Ovary (tissue), 9 donors: ENCODE data around the gene IL6R. TPM values are rescaled to one million over a fixed set of nuclear protein-coding genes. Genes with fewer than 3 reads are reported as not detected.

Experiments
- DNase-seq, 5 donors: peaks; one replicate each; pipeline ENCODE4 v3.0.0-alpha.2; 2019 to 2020
- H3K27ac ChIP-seq, 2 donors: fragments of 200-600 bp; one replicate each; pipeline versions ENCODE4 v1.5.1 to v1.8.0; 2019 to 2022
- H3K27me3 ChIP-seq: fragments of 200-600 bp; one replicate; pipeline ENCODE4 v1.8.0; 2022
- H3K36me3 ChIP-seq: fragments of 200-600 bp; sonication (generic); one replicate; pipeline ENCODE4 v1.5.1; 2019
- H3K4me1 ChIP-seq: one replicate; pipeline ENCODE4 v1.8.1; 2013; ENCODE audit warnings: mild to moderate bottlenecking, moderate library complexity; ENCODE audit not compliant: insufficient read depth
- H3K4me3 ChIP-seq: fragments of 200-600 bp; sonication (generic); one replicate; pipeline ENCODE4 v1.5.1; 2017
- H3K9me3 ChIP-seq, 2 donors: fragments of 200-600 bp in 1 of 2; sonication (generic) in 1 of 2; one replicate each; pipeline versions ENCODE4 v1.5.1 to v1.8.1; 2013 to 2019; ENCODE audit warnings: mild to moderate bottlenecking in 1 of 2, moderate library complexity in 1 of 2
- EP300 ChIP-seq: sonication (generic); formaldehyde crosslinking; IDR thresholded peaks from one replicate; pipeline ENCODE4 v1.6.1; 2017; ENCODE audit warnings: antibody characterized with exemption
- POLR2A ChIP-seq: fragments of 450-650 bp; IDR thresholded peaks from one replicate; pipeline ENCODE4 v1.6.1; 2017; ENCODE audit warnings: antibody characterized with exemption, mild to moderate bottlenecking, moderate library complexity
- WGBS, 3 donors: extraction: QIAGEN DNeasy Blood & Tissue Kit in 1 of 3; methylation state at CpG; one replicate each; pipeline versions ENCODE4 v1.1.5 to v1.1.7; 2013 to 2017; 5-methylcytosine and 5-hydroxymethylcytosine counted together
- intact Hi-C, 4 donors: fragments of 100-400 bp; cut with DNase I; formaldehyde crosslinking; loops; one replicate each; pipeline versions ENCODE4 v1.11.0 to v1.15.1; 2022 to 2023
- polyA plus RNA-seq, 2 donors: library from polyadenylated mRNA; stranded (reverse); fragments of 200-250 nt in 1 of 2; fragments of 350-450 nt in 1 of 2; fragmentation: Illumina TruSeq in 1 of 2; extraction: RNeasy Lipid Tissue Mini Kit (QIAGEN cat#74804) in 1 of 2; gene quantifications; one replicate each; pipeline ENCODE4 v1.2.3, GENCODE V29; 2013 to 2014
- total RNA-seq, 7 donors: library from RNA; depleted of rRNA in 2 of 7; stranded (reverse); fragments of >200 nt in 2 of 7; fragmentation: NEBNext Ultra II Directional in 3 of 7; extraction: Animal tissue kit (Norgen Biotek cat#: 25700) in 3 of 7; gene quantifications; one replicate each; pipeline versions ENCODE4 v1.1.0 to v1.2.4, GENCODE V29; 2016 to 2023
- TF ChIP-seq, protein P1 (sequence below), 3 donors: fragments of 450-650 bp in 2 of 3; fragments of 200-600 bp in 1 of 3; IDR thresholded peaks; one replicate each; pipeline versions ENCODE4 v1.5.1 to v1.8.0; 2016 to 2022; ENCODE audit warnings: antibody characterized with exemption in 3 of 3, mild to moderate bottlenecking in 1 of 3
- donor health status: DM: no; HTN: no; CAD: no; lungs with moderate emphysema.
- donor health status: DM: no; HTN: no; CAD: no.
- donor health status: Bipolar disorder and iron deficiency.
- donor health status: DM: yes; HTN: yes; CAD: no.
- donor health status: DM: no; HTN: no; CAD: no.
- donor health status: DM: yes; HTN: yes; CAD: no.

Gene IL6R
- total and polyA plus RNA-seq, 9 donors, result 6.5 to 37.0 (median 12.2) TPM

DNA sequence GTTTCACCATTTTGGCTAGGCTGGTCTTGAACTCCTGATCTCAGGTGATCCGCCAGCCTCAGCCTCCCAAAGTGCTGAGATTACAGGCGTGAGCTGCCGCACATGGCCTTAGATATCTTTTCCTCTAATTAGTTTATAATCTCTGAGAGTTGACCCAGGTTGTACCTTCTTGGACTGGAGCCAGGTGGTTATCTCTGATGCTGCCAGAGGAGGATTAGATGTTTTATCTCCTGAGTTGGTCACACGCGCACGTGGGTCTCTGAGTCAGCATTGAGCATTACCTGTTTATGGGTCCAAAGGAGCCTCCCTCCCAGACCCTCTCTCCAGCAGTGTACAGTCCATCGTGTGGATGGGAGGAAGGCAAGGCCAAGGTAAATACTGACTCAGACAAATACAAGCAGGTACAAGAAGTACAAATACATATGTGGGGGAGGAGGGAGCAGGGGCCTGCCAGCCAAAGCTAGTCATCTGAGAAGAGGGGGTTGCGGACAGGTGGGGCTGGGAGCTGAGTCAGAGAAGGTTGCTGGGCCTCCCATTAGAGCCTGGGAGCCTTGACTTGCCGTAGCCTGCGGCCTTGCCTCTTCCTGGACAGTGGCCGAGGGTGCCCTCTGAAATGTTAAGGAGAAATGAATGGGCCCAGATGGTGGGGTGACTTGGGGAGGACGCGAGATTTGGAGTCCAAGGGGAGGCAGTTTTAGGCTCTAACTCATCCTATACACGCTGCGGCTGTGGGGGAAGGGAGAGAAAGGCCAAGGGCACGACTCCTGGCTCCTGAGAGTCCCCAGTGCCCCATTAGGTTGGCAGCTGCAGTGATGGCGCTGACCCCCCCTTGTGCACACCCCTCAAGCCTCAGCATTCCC lies 13.1 kb downstream of the IL6R start:
- Histone ChIP-seq H3K27ac (peak overlapping the region; percentile 73 to 97), H3K9me3 (no peaks in the 10 kb centered on the region)
- DNase-seq, result peak; percentile 47 to 62 (median 62)

DNA sequence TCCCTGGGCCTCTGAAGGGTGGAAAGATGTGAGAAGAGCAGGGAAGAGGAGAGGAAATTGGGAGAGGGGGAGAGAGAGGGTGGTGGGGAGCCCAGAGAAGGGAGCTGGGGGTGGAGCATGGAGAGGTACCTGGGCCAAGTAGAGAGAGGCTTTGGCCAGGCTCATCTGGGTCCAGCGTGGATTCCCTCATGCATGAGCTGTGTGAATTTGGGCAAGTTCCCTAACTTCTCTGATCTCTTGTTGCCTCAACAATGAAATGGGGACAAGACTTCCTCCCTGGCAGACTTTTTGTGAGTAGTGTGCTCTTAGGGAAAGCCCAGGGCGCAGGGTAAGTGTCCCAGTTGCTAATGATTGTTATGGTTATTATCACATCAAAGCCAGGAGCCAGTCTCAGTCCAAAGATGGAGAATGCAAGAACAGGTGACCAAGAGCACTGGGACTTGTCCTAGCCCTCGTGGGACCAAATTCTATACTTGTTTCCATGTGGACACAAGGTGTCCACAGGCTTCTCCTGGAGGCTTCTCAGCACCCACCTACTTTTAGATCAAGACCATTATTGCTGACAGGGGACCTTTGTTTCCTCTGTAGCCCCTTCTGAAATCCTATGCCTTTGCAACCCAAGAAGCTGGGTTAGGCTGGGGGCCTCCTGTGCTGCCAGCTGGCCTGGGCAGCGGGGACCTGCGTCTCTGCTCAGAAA lies 13.9 kb downstream of the IL6R start:
- TF ChIP-seq EP300 (no peak), POLR2A (no peak)
- TF ChIP-seq, protein P1, sequence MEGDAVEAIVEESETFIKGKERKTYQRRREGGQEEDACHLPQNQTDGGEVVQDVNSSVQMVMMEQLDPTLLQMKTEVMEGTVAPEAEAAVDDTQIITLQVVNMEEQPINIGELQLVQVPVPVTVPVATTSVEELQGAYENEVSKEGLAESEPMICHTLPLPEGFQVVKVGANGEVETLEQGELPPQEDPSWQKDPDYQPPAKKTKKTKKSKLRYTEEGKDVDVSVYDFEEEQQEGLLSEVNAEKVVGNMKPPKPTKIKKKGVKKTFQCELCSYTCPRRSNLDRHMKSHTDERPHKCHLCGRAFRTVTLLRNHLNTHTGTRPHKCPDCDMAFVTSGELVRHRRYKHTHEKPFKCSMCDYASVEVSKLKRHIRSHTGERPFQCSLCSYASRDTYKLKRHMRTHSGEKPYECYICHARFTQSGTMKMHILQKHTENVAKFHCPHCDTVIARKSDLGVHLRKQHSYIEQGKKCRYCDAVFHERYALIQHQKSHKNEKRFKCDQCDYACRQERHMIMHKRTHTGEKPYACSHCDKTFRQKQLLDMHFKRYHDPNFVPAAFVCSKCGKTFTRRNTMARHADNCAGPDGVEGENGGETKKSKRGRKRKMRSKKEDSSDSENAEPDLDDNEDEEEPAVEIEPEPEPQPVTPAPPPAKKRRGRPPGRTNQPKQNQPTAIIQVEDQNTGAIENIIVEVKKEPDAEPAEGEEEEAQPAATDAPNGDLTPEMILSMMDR (IDR thresholded peaks at IDR 0.05), result no peak
- H3K4me1 ChIP-seq, result peaks cover 29% of the 10 kb centered on the region
- H3K27ac ChIP-seq, result peak overlapping the region; percentile 73 to 97
- H3K36me3 ChIP-seq, result no peaks in the 10 kb centered on the region
- intact Hi-C loops, result no loop called here
- DNase-seq, result no peak
- WGBS, 3 donors, result 40 to 45% (median 43%) methylated on average over 5 of the region's 5 CpGs
- H3K9me3 ChIP-seq, result no peaks in the 10 kb centered on the region
- no peak overlapping the region for H3K4me3 ChIP-seq
- no peaks in the 10 kb centered on the region for H3K27me3 ChIP-seq

More for the DNA sequence above, 13.1 kb downstream of the IL6R start:
- TF ChIP-seq, protein P1 (IDR thresholded peaks at IDR 0.05), result no peak
- TF ChIP-seq EP300, result no peak
- no peak for TF ChIP-seq POLR2A
- H3K4me3 ChIP-seq, result no peak overlapping the region
- WGBS, 3 donors, result 78 to 81% (median 80%) methylated on average over 17 of the region's 17 CpGs
- H3K36me3 ChIP-seq, result no peaks in the 10 kb centered on the region
- no peaks in the 10 kb centered on the region for H3K27me3 ChIP-seq
- intact Hi-C loops, result no loop called here
- peaks cover 29% of the 10 kb centered on the region for H3K4me1 ChIP-seq

DNA sequence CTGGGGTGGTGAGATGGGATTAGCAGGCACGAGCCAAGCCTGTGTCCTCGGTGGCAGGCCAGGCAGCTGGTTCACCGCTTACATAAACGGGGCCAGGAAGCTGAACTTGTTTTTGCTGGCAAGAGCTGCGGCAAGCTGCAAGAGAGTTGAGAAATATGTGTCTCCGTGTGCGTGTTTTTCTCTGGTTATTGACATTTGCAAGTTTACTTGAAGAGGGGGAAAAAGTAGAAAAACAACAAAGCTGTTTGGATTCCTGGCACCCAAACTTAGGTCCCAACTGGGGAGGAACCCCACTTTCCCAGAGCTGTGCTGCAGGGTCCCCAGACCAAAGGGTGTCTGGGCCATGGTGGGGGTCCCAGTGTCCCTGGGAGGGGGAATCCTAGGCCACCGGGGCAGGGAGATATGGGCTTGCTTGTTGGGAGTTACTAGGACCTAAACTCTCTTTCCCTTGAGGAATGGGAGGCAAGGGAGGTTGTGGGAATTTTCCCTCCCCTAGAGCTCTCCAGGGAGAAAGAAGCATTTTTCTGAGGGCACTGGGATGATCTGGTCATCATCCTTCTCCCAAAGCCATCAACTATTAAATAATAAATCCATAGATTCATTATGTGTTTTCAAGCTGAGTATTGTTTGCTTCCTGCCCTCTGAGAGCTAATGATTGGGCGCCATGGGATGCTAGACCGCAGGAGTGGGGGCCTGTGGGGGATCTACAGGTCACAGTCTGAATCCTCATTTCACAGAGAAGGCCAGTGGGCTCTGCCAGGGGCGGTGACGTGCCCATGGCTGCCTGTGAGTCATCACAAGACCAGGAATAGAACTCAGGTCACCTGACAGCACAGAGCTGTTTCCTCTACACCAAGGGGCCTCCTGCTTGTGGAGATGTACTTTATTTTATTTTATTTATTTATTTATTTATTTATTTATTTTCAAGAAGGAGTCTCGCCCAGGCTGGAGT lies 14.8 kb downstream of the IL6R start:
- H3K4me3 ChIP-seq, result peak overlapping the region; percentile 15
- H3K36me3 ChIP-seq, result no peaks in the 10 kb centered on the region
- peak; percentile 50 for TF ChIP-seq EP300
- peak; percentile 24 for TF ChIP-seq POLR2A
- TF ChIP-seq, protein P1 (IDR thresholded peaks at IDR 0.05), result no peak
- H3K27ac ChIP-seq, result peak overlapping the region; percentile 73 to 97
- WGBS, 3 donors, result 16 to 19% (median 19%) methylated on average over 13 of the region's 13 CpGs
- peaks cover 29% of the 10 kb centered on the region for H3K4me1 ChIP-seq
- no peaks in the 10 kb centered on the region for H3K9me3 ChIP-seq
- H3K27me3 ChIP-seq, result no peaks in the 10 kb centered on the region
- DNase-seq, result peak; percentile 87 to 93 (median 89)
- intact Hi-C loops, result no loop called here
